ENCODE measurements around the gene CAB39.
A peak's percentile ranks its signal among the peaks of the same experiment; 100 is the strongest.

CAB39 gene

DNA sequence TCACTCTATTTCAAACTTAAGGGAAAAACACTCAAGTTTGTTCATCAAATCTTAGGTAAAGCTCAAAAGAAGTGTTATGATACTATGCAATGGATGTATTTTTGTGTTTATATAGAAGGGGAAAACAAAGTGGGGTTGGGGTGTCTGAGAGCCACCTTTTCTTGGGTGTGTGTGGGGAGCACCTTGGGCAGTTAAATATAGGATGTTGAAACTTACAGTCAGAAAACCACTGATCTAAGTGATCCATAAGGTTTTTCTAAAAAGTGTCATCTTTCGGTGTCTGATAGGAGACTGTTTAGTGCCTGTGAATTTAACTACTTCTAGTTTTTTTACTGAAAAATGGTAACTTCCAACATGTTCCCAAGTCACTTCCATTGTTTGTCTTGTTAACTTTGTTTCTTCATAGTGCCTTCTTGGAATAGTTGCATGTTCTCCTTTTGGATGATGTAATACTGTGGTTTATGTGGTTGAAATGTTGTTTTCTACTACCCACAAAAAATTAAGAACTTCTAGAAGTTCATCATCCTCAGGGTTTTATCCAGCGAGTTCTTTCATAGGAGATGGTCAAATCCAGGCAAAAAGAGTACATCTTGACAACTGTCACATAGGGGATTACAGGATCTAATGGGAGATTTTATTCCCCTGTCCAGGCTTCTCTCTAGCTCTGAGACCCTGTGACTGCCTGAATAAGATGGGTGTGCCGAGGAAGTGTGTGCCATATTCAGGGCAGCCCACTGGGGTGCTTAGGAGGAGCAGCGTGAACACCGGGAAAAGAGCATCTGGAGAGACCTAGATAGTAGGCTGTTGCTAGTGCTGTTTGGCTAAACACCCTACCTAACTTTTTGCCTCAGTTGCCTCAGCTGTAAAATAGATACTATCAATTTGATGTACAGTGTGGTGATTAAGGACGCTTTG is 46.2 kb downstream of the CAB39 start:
- Histone ChIP-seq H2AFZ (ENCODE audit: low read depth) (no peak overlapping the region), H3K36me3 (ENCODE audit: insufficient read depth) (no peaks in the 10 kb centered on the region), H3K4me2 (peak overlapping the region; percentile 65), H3K27ac (no peak overlapping the region; the same call in 1 of the 2 replicates), H3K9ac (no peak overlapping the region), H3K79me2 (ENCODE audit: insufficient read depth, low read depth) (peaks cover 18% of the 10 kb centered on the region; the same call in 1 of the 2 replicates), H3K4me1 (ENCODE audit: low read depth, poor library complexity, severe bottlenecking) (peaks cover 29% of the 10 kb centered on the region), H3K27me3 (ENCODE audit: insufficient read depth, low read depth) (no peaks in the 10 kb centered on the region), H4K20me1 (ENCODE audit: insufficient read depth) (peaks cover 14% of the 10 kb centered on the region; the same call in 1 of the 2 replicates), H3K4me3 (IDR thresholded peaks at IDR 0.05; ENCODE audit: insufficient read depth, low read depth, low read length) (peak overlapping the region; percentile 27)
- TF ChIP-seq, protein P1, sequence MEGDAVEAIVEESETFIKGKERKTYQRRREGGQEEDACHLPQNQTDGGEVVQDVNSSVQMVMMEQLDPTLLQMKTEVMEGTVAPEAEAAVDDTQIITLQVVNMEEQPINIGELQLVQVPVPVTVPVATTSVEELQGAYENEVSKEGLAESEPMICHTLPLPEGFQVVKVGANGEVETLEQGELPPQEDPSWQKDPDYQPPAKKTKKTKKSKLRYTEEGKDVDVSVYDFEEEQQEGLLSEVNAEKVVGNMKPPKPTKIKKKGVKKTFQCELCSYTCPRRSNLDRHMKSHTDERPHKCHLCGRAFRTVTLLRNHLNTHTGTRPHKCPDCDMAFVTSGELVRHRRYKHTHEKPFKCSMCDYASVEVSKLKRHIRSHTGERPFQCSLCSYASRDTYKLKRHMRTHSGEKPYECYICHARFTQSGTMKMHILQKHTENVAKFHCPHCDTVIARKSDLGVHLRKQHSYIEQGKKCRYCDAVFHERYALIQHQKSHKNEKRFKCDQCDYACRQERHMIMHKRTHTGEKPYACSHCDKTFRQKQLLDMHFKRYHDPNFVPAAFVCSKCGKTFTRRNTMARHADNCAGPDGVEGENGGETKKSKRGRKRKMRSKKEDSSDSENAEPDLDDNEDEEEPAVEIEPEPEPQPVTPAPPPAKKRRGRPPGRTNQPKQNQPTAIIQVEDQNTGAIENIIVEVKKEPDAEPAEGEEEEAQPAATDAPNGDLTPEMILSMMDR (conservative IDR thresholded peaks at IDR 0.05; ENCODE audit: low read depth, low read length): no peak

DNA sequence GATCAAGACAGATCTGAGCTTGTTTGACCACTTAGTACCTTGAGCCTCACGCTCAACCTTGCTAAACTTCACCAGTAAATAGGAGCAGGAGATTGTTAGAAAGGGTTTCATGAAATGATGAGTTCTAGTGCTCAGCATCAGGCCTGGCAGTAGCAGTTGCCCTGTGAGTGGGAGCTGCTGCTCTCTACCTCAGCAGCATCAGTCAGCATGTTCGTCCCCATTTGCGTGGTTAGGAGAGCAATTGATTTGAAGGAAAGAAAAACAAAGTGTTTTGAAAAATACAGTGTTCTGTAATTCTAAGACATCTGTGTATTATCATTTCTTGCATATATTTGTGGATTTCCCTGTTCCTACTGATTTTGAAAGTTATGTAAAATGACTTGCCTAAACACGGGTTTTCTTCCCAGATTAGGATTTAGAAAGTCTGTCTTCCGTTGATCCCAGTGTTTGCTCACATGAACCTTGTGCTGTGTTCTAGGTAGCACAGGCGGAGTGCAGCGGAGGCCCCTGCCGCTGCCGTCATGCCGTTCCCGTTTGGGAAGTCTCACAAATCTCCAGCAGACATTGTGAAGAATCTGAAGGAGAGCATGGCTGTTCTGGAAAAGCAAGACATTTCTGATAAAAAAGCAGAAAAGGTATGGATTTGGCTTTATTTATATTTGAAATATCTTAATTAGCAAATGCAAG is 47.0 kb downstream of the CAB39 start:
- peaks cover 14% of the 10 kb centered on the region; the same call in 1 of the 2 replicates for H4K20me1 ChIP-seq (ENCODE audit: insufficient read depth)
- no peak overlapping the region for H2AFZ ChIP-seq (ENCODE audit: low read depth)
- H3K27me3 ChIP-seq (ENCODE audit: insufficient read depth, low read depth): no peaks in the 10 kb centered on the region
- no peak overlapping the region for H3K9ac ChIP-seq
- peaks cover 18% of the 10 kb centered on the region; the same call in 1 of the 2 replicates for H3K79me2 ChIP-seq (ENCODE audit: insufficient read depth, low read depth)
- H3K4me1 ChIP-seq (ENCODE audit: low read depth, poor library complexity, severe bottlenecking): peaks cover 29% of the 10 kb centered on the region
- no peaks in the 10 kb centered on the region for H3K36me3 ChIP-seq (ENCODE audit: insufficient read depth)
- no peak overlapping the region for H3K4me2 ChIP-seq
- TF ChIP-seq, protein P1 (conservative IDR thresholded peaks at IDR 0.05; ENCODE audit: low read depth, low read length): no peak
- H3K4me3 ChIP-seq (IDR thresholded peaks at IDR 0.05; ENCODE audit: insufficient read depth, low read depth, low read length): no peak overlapping the region
- H3K27ac ChIP-seq: no peak overlapping the region

DNA sequence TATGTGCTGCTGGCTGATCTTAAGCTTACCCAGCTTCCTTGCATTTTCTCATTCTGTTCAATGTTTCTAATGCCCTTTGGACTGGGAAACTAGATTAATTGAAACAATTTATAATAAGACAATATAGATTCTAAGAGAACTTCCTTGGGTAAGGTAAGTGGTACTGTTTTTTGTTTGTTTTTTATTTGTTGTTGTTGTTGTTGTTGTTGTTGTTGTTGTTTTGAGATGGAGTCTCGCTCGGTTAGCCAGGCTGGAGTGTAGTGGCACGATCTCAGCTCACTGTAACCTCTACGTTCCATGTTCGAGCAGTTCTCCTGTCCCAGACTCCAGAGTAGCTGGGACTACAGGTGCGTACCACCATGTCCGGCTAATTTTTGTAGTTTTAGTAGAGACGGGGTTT is 49.1 kb downstream of the CAB39 start:
- H3K79me2 ChIP-seq (ENCODE audit: insufficient read depth, low read depth): peaks cover 14% of the 10 kb centered on the region; the same call in 1 of the 2 replicates
- peaks cover 14% of the 10 kb centered on the region; the same call in 1 of the 2 replicates for H4K20me1 ChIP-seq (ENCODE audit: insufficient read depth)
- no peak overlapping the region for H3K4me2 ChIP-seq
- H3K36me3 ChIP-seq (ENCODE audit: insufficient read depth): no peaks in the 10 kb centered on the region
- H2AFZ ChIP-seq (ENCODE audit: low read depth): no peak overlapping the region
- H3K4me3 ChIP-seq (IDR thresholded peaks at IDR 0.05; ENCODE audit: insufficient read depth, low read depth, low read length): no peak overlapping the region
- no peak overlapping the region for H3K27ac ChIP-seq
- peaks cover 34% of the 10 kb centered on the region for H3K4me1 ChIP-seq (ENCODE audit: low read depth, poor library complexity, severe bottlenecking)
- no peak overlapping the region for H3K9ac ChIP-seq
- TF ChIP-seq, protein P1 (conservative IDR thresholded peaks at IDR 0.05; ENCODE audit: low read depth, low read length): no peak
- no peaks in the 10 kb centered on the region for H3K27me3 ChIP-seq (ENCODE audit: insufficient read depth, low read depth)

DNA sequence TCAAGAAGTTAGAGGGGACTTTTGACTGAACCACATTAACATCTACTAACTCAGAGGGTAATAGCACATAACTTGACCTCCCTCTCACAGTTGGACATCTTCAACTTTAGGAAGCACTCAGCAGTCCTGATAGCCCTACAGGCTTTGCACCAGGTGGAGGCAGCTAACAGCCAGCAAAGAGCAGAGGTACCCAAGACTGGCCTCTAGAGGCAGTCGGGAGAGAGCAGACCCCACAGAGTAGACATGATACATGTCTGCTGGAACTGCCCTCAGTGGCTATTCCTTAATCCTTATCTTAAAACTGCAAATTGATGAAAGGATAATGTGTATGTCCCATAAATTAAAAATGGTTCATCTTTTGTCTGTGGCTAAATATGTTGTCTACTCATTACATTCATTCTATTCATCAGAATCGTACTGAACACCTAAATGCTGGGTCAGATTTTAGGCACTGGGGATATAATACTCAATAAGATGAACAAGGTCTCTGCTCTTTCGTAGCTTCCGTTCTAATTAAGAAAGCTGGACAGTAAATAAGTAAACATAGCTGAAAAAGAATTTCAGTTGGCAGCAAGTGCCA is 49.8 kb downstream of the CAB39 start:
- H3K79me2 ChIP-seq (ENCODE audit: insufficient read depth, low read depth): peaks cover 11% of the 10 kb centered on the region; the same call in 1 of the 2 replicates
- peaks cover 31% of the 10 kb centered on the region for H3K4me1 ChIP-seq (ENCODE audit: low read depth, poor library complexity, severe bottlenecking)

More for the DNA sequence above, 49.8 kb downstream of the CAB39 start:
- H3K4me2 ChIP-seq: no peak overlapping the region
- H3K36me3 ChIP-seq (ENCODE audit: insufficient read depth): no peaks in the 10 kb centered on the region
- H4K20me1 ChIP-seq (ENCODE audit: insufficient read depth): peaks cover 14% of the 10 kb centered on the region; the same call in 1 of the 2 replicates
- H3K27me3 ChIP-seq (ENCODE audit: insufficient read depth, low read depth): no peaks in the 10 kb centered on the region
- TF ChIP-seq, protein P1 (conservative IDR thresholded peaks at IDR 0.05; ENCODE audit: low read depth, low read length): peak; percentile 58
- H3K4me3 ChIP-seq (IDR thresholded peaks at IDR 0.05; ENCODE audit: insufficient read depth, low read depth, low read length): no peak overlapping the region
- no peak overlapping the region for H3K27ac ChIP-seq
- H2AFZ ChIP-seq (ENCODE audit: low read depth): no peak overlapping the region
- no peak overlapping the region for H3K9ac ChIP-seq
